ENCODE measurements around the gene ISCA2.

- TF ChIP-seq CTCF (conservative IDR thresholded peaks at IDR 0.05) (no peak), ZFX (IDR thresholded peaks at IDR 0.05) (no peak)
Measured at GRCh38 chr14:74510959-74511409, 17.4 kb downstream of the ISCA2 start.

All from C4-2B (cell line).